Gastrocnemius medialis (tissue), 4 donors: ENCODE results near the gene ADORA1.

ENCODE experiments used
- CTCF ChIP-seq, 5 experiments: fragments of 450-650 bp in 3 of 5; fragments of 200-600 bp in 2 of 5; sonication (generic) in 2 of 5; IDR thresholded peaks in 4 of 5; conservative IDR thresholded peaks in 1 of 5; 1 replicate in 4 of 5; 2 replicates in 1 of 5; pipeline ENCODE4 v1.5.1; 2016 to 2019; ENCODE audit warnings: antibody characterized with exemption in 5 of 5, mild to moderate bottlenecking in 3 of 5, moderate library complexity in 3 of 5
- POLR2A ChIP-seq, 2 donors: fragments of 450-650 bp; IDR thresholded peaks; one replicate each; pipeline ENCODE4 v1.6.1; 2017; ENCODE audit warnings: antibody characterized with exemption in 2 of 2, mild to moderate bottlenecking in 2 of 2, moderate library complexity in 2 of 2

GRCh38 chr1:203090421-203091198 is 36.9 kb upstream of the ADORA1 start:
- no peak for TF ChIP-seq CTCF (IDR thresholded peaks at IDR 0.05 in 4 of 5, conservative IDR thresholded peaks at IDR 0.05 in 1 of 5)
- no peak for TF ChIP-seq POLR2A (IDR thresholded peaks at IDR 0.05)
